ENCODE results near the gene CWC27. TPM values are rescaled to one million over a fixed set of nuclear protein-coding genes. Genes with fewer than 3 reads are reported as not detected.
A peak's percentile ranks its signal among the peaks of the same experiment; 100 is the strongest.

The CWC27 gene
- total RNA-seq, 2 donors from 2014 or later, result 10.9 to 14.0 TPM

GRCh38 chr5:64775291-64775690 is 6.6 kb downstream of the CWC27 start:
- 70 to 78% methylated on average over 1 of the region's 1 CpG for WGBS, 2 donors
- Histone ChIP-seq H3K27me3 (no peaks in the 10 kb centered on the region), H3K9me3 (no peaks in the 10 kb centered on the region), H3K4me1 (peaks cover under 1% of the 10 kb centered on the region), H3K4me3 (no peak overlapping the region), H3K36me3 (replicated peaks in 1 of 2; ENCODE audit: insufficient read depth in 1 of 2, low read depth in 2 of 2) (peaks cover 0 to 3% of the 10 kb centered on the region in 2 donors), H3K27ac (no peak overlapping the region)
- DNase-seq, result no peak
- intact Hi-C loops (cut with DNase I), result loop anchor here (5.0 kb wide), 1 partner anchor 133 kb away; no protein-coding TSS in a partner anchor
- no peak for TF ChIP-seq POLR2A (IDR thresholded peaks at IDR 0.05)
- TF ChIP-seq, protein P1, sequence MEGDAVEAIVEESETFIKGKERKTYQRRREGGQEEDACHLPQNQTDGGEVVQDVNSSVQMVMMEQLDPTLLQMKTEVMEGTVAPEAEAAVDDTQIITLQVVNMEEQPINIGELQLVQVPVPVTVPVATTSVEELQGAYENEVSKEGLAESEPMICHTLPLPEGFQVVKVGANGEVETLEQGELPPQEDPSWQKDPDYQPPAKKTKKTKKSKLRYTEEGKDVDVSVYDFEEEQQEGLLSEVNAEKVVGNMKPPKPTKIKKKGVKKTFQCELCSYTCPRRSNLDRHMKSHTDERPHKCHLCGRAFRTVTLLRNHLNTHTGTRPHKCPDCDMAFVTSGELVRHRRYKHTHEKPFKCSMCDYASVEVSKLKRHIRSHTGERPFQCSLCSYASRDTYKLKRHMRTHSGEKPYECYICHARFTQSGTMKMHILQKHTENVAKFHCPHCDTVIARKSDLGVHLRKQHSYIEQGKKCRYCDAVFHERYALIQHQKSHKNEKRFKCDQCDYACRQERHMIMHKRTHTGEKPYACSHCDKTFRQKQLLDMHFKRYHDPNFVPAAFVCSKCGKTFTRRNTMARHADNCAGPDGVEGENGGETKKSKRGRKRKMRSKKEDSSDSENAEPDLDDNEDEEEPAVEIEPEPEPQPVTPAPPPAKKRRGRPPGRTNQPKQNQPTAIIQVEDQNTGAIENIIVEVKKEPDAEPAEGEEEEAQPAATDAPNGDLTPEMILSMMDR (IDR thresholded peaks at IDR 0.05), result no peak
- no peak for ATAC-seq

DNA sequence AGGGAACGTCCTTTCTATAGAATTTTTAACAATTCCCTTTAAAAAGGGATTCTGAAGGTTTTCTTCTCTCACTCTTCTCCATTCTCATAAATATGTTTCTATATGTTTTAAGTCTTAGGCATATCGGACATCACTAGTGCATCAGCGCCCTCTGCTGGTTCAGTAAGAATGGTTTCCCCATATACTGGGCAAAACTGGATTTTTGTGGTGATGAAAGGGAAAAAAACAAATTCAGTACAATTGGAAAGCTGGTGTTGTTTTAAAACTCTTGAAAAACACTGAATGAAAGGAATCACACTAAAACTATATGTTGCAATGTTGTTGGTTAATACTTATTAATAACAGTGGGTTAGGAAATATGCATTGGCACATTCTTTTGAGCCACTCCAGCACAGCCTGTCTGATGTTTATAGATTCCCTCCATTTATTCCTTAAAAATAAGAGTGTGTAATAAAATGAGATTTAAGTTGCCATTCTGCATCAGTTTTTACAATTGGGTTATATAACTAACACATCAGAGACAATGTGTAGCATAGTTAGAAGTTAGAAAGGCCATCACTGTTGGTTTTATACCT is 15.8 kb downstream of the CWC27 start:
- Histone ChIP-seq H3K36me3 (replicated peaks in 1 of 2; ENCODE audit: insufficient read depth in 1 of 2, low read depth in 2 of 2) (no peaks in the 10 kb centered on the region), H3K27ac (no peak overlapping the region), H3K4me3 (no peak overlapping the region), H3K9me3 (no peaks in the 10 kb centered on the region), H3K27me3 (no peaks in the 10 kb centered on the region), H3K4me1 (no peaks in the 10 kb centered on the region)
- no peak for TF ChIP-seq POLR2A (IDR thresholded peaks at IDR 0.05)
- TF ChIP-seq, protein P1 (IDR thresholded peaks at IDR 0.05), result peak; percentile 32 to 86 (median 78)
- ATAC-seq (peak; percentile 72), DNase-seq (peak; percentile 77 to 84 (median 80))
- intact Hi-C loops (cut with DNase I), result no loop called here
- 3% methylated on average over 3 of the region's 3 CpGs for WGBS, 2 donors

- Histone ChIP-seq H3K4me1 (no peaks in the 10 kb centered on the region), H3K27ac (no peak overlapping the region), H3K9me3 (no peaks in the 10 kb centered on the region), H3K27me3 (no peaks in the 10 kb centered on the region), H3K4me3 (no peak overlapping the region), H3K36me3 (replicated peaks in 1 of 2; ENCODE audit: insufficient read depth in 1 of 2, low read depth in 2 of 2) (no peaks in the 10 kb centered on the region)
- ATAC-seq (no peak), DNase-seq (no peak)
- WGBS, 2 donors, result 89 to 95% methylated on average over 2 of the region's 2 CpGs
- intact Hi-C loops (cut with DNase I), result no loop called here
- TF ChIP-seq, protein P1 (IDR thresholded peaks at IDR 0.05), result no peak
- no peak for TF ChIP-seq POLR2A (IDR thresholded peaks at IDR 0.05)
These were observed 17.6 kb downstream of the CWC27 start for GRCh38 chr5:64786372-64786771.

- intact Hi-C loops (cut with DNase I), result no loop called here
- WGBS, 2 donors, result 70 to 75% methylated on average over 2 of the region's 2 CpGs
- no peak for ATAC-seq
These were observed 19.4 kb downstream of the CWC27 start for GRCh38 chr5:64788156-64788555.

More at GRCh38 chr5:64788156-64788555, 19.4 kb downstream of the CWC27 start:
- H3K9me3 ChIP-seq, result no peaks in the 10 kb centered on the region
- H3K4me1 ChIP-seq, result peaks cover 15% of the 10 kb centered on the region
- no peaks in the 10 kb centered on the region for H3K36me3 ChIP-seq (replicated peaks in 1 of 2; ENCODE audit: insufficient read depth in 1 of 2, low read depth in 2 of 2)
- H3K27ac ChIP-seq, result no peak overlapping the region
- H3K27me3 ChIP-seq, result no peaks in the 10 kb centered on the region
- H3K4me3 ChIP-seq, result no peak overlapping the region
- no peak for DNase-seq
- TF ChIP-seq POLR2A (IDR thresholded peaks at IDR 0.05), result no peak
- TF ChIP-seq, protein P1 (IDR thresholded peaks at IDR 0.05), result no peak

All from body of pancreas (tissue), 4 donors.